Fibroblast of the aortic adventitia (primary cell): ENCODE results near the gene ZNF621. TPM values are rescaled to one million over a fixed set of nuclear protein-coding genes. Genes with fewer than 3 reads are reported as not detected.

Experiments
- DNase-seq: peaks from one replicate; pipeline ENCODE4 v3.0.0-alpha.2; 2010; ENCODE audit warnings: low read depth
- H3K4me3 ChIP-seq: 2 replicates; pipeline ENCODE4 v1.5.1; 2011; ENCODE audit warnings: low read depth, mild to moderate bottlenecking, control low read depth, low read length, moderate library complexity
- CTCF ChIP-seq: IDR thresholded peaks from 2 replicates; pipeline ENCODE4 v1.5.1; 2011; ENCODE audit warnings: mild to moderate bottlenecking, low read length, control low read depth, inconsistent platforms; ENCODE audit not compliant: insufficient read depth
- total RNA-seq: library from RNA; depleted of rRNA; stranded (reverse); fragments of >200 nt; gene quantifications from 2 replicates; pipeline ENCODE4 v1.2.3, GENCODE V29; 2012; ENCODE audit warnings: low replicate concordance

Gene ZNF621
- total RNA-seq, 1 donor = 21.8 TPM

- H3K4me3 ChIP-seq = no peak overlapping the region
- peak; percentile 68 for DNase-seq
- TF ChIP-seq CTCF = no peak
Observed at GRCh38 chr3:40516201-40516600, 8.6 kb upstream of the ZNF621 start.

GRCh38 chr3:40518067-40518466 lies 6.7 kb upstream of the ZNF621 start:
- DNase-seq = no peak
- H3K4me3 ChIP-seq = no peak overlapping the region
- TF ChIP-seq CTCF = no peak

GRCh38 chr3:40518848-40519247 lies 5.9 kb upstream of the ZNF621 start:
- DNase-seq = no peak
- no peak overlapping the region for H3K4me3 ChIP-seq
- TF ChIP-seq CTCF = no peak

GRCh38 chr3:40521254-40521653 lies 3.5 kb upstream of the ZNF621 start:
- no peak overlapping the region for H3K4me3 ChIP-seq
- DNase-seq = no peak
- no peak for TF ChIP-seq CTCF

GRCh38 chr3:40523781-40524180 lies 979 bp upstream of the ZNF621 start:
- DNase-seq = no peak
- TF ChIP-seq CTCF = no peak
- no peak overlapping the region for H3K4me3 ChIP-seq

GRCh38 chr3:40524222-40524567 lies 565 bp upstream of the ZNF621 start:
- peak overlapping the region; percentile 87 for H3K4me3 ChIP-seq
- no peak for TF ChIP-seq CTCF
- DNase-seq = no peak

GRCh38 chr3:40528426-40528825 lies 3.7 kb downstream of the ZNF621 start:
- DNase-seq = no peak
- TF ChIP-seq CTCF = no peak
- H3K4me3 ChIP-seq = no peak overlapping the region
